Loucy (cell line): ENCODE results near the gene SPIN1.

Source experiments
- H2AFZ ChIP-seq: fragments of 200-600 bp; sonication (generic); 2 replicates; pipeline ENCODE4 v1.6.0; 2016; ENCODE audit warnings: antibody characterized with exemption, mild to moderate bottlenecking, low read length, moderate library complexity
- H3F3A ChIP-seq: fragments of 200-600 bp; 2 replicates; pipeline ENCODE4 v1.6.0; 2016; ENCODE audit warnings: antibody characterized with exemption, low read depth, mild to moderate bottlenecking
- H3K27me3 ChIP-seq: fragments of 200-600 bp; sonication (generic); 2 replicates; pipeline ENCODE4 v1.6.1; 2014; ENCODE audit warnings: low read length, mild to moderate bottlenecking; ENCODE audit not compliant: insufficient read depth, poor library complexity, severe bottlenecking
- H3K36me3 ChIP-seq: fragments of 200-600 bp; sonication (generic); 2 replicates; pipeline ENCODE4 v1.6.1; 2016; ENCODE audit warnings: low read length; ENCODE audit not compliant: insufficient read depth
- H3K4me1 ChIP-seq: fragments of 200-600 bp; sonication (generic); 2 replicates; pipeline ENCODE4 v1.5.1; 2014; ENCODE audit warnings: low read length, mild to moderate bottlenecking; ENCODE audit not compliant: insufficient read depth, poor library complexity, severe bottlenecking
- H3K4me2 ChIP-seq: fragments of 200-600 bp; sonication (generic); 2 replicates; pipeline ENCODE4 v1.6.0; 2014; ENCODE audit warnings: antibody characterized with exemption, low read length, low read depth, mild to moderate bottlenecking; ENCODE audit not compliant: poor library complexity, severe bottlenecking
- H3K4me3 ChIP-seq: fragments of 200-600 bp; sonication (generic); 2 replicates; pipeline ENCODE4 v1.5.1; 2014; ENCODE audit warnings: low read length, mild to moderate bottlenecking, mixed read lengths; ENCODE audit not compliant: poor library complexity, severe bottlenecking
- H3K79me2 ChIP-seq: fragments of 200-600 bp; sonication (generic); 2 replicates; pipeline ENCODE4 v1.6.1; 2014; ENCODE audit warnings: low read length; ENCODE audit not compliant: insufficient read depth
- H3K9ac ChIP-seq: fragments of 200-600 bp; sonication (generic); 2 replicates; pipeline ENCODE4 v1.6.0; 2014; ENCODE audit warnings: mild to moderate bottlenecking, low read depth, low read length, moderate library complexity; ENCODE audit not compliant: poor library complexity, severe bottlenecking
- H3K9me2 ChIP-seq: fragments of 200-600 bp; sonication (generic); replicated peaks from 2 replicates; pipeline ENCODE4 v1.6.1; 2016; ENCODE audit warnings: low read depth, low read length, mixed read lengths
- H3K9me3 ChIP-seq: fragments of 200-600 bp; sonication (generic); 2 replicates; pipeline ENCODE4 v1.6.1; 2014; ENCODE audit warnings: mild to moderate bottlenecking, antibody characterized with exemption, low read length, low read depth; ENCODE audit not compliant: insufficient read depth
- H4K20me1 ChIP-seq: fragments of 200-600 bp; sonication (generic); 2 replicates; pipeline ENCODE4 v1.6.0; 2014; ENCODE audit warnings: antibody characterized with exemption, low read length, mild to moderate bottlenecking; ENCODE audit not compliant: insufficient read depth, poor library complexity, severe bottlenecking
- EZH2phosphoT487 ChIP-seq: fragments of 200-600 bp; IDR thresholded peaks from 2 replicates; pipeline ENCODE4 v1.6.1; 2018; ENCODE audit warnings: antibody characterized with exemption, mild to moderate bottlenecking, moderate library complexity, borderline replicate concordance
- TF ChIP-seq, protein P1 (sequence below): fragments of 200-600 bp; sonication (generic); conservative IDR thresholded peaks from 2 replicates; pipeline ENCODE4 v1.5.1; 2014; ENCODE audit warnings: mild to moderate bottlenecking, antibody characterized with exemption, low read length

SPIN1 gene

DNA sequence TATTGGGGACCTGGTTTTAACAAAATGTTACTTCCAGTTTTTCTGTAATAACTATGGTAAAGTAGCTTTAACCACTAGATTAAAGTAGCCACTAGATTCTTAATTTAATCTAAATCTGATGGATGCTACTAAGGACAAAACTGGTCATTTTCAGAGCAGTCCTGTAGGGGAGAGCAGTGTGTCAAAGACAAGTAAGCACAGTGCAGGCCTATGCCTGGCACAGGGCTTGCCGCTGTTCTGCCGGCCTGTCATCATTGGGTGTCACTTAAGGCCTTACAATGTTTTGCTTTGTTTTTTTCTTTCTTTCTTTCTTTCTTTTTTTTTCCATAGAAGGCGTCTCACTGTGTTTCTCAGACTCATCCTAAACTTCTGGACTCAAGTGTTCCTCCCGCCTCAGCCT is 93.7 kb downstream of the SPIN1 start:
- H3K9ac ChIP-seq: no peak overlapping the region
- peaks cover 11% of the 10 kb centered on the region; the same call in 1 of the 2 replicates for H3K36me3 ChIP-seq
- no peak for TF ChIP-seq EZH2phosphoT487
- TF ChIP-seq, protein P1, sequence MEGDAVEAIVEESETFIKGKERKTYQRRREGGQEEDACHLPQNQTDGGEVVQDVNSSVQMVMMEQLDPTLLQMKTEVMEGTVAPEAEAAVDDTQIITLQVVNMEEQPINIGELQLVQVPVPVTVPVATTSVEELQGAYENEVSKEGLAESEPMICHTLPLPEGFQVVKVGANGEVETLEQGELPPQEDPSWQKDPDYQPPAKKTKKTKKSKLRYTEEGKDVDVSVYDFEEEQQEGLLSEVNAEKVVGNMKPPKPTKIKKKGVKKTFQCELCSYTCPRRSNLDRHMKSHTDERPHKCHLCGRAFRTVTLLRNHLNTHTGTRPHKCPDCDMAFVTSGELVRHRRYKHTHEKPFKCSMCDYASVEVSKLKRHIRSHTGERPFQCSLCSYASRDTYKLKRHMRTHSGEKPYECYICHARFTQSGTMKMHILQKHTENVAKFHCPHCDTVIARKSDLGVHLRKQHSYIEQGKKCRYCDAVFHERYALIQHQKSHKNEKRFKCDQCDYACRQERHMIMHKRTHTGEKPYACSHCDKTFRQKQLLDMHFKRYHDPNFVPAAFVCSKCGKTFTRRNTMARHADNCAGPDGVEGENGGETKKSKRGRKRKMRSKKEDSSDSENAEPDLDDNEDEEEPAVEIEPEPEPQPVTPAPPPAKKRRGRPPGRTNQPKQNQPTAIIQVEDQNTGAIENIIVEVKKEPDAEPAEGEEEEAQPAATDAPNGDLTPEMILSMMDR: no peak

DNA sequence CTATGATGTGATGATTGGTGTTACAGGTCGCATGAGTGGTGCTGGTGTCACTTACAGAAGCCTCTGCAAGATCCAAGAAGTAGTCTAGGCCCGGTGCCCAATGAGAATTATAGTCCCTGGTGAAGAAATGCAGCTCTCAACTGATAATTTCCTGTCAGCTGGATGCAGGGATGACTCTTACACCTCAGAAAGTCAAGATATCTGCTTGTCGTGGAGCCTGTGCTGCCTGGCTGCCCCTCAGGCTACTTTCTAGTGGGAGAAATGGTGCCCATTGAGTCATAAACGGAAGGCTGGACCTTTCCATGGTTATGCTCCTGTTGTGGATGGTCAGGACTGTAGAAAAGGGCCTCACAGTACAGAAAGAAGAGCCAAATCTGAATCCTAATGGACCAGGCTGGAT is 99.9 kb downstream of the SPIN1 start:
- Histone ChIP-seq H3K36me3 (no peaks in the 10 kb centered on the region; the same call in 1 of the 2 replicates), H3K4me3 (no peak overlapping the region), H4K20me1 (no peaks in the 10 kb centered on the region), H3K9me3 (no peaks in the 10 kb centered on the region), H3K4me1 (no peaks in the 10 kb centered on the region), H3F3A (no peaks in the 10 kb centered on the region), H2AFZ (no peak overlapping the region), H3K9ac (no peak overlapping the region), H3K9me2 (no peaks in the 10 kb centered on the region), H3K27me3 (no peaks in the 10 kb centered on the region), H3K4me2 (no peak overlapping the region), H3K79me2 (no peaks in the 10 kb centered on the region)
- TF ChIP-seq, protein P1: no peak
- TF ChIP-seq EZH2phosphoT487: no peak

More for the DNA sequence above, 93.7 kb downstream of the SPIN1 start:
- Histone ChIP-seq H3K9me3 (no peaks in the 10 kb centered on the region), H2AFZ (no peak overlapping the region), H4K20me1 (peaks cover 11% of the 10 kb centered on the region), H3K4me1 (peaks cover 11% of the 10 kb centered on the region), H3F3A (no peaks in the 10 kb centered on the region), H3K27me3 (no peaks in the 10 kb centered on the region), H3K4me2 (no peak overlapping the region), H3K9me2 (no peaks in the 10 kb centered on the region), H3K4me3 (no peak overlapping the region), H3K79me2 (no peaks in the 10 kb centered on the region)

DNA sequence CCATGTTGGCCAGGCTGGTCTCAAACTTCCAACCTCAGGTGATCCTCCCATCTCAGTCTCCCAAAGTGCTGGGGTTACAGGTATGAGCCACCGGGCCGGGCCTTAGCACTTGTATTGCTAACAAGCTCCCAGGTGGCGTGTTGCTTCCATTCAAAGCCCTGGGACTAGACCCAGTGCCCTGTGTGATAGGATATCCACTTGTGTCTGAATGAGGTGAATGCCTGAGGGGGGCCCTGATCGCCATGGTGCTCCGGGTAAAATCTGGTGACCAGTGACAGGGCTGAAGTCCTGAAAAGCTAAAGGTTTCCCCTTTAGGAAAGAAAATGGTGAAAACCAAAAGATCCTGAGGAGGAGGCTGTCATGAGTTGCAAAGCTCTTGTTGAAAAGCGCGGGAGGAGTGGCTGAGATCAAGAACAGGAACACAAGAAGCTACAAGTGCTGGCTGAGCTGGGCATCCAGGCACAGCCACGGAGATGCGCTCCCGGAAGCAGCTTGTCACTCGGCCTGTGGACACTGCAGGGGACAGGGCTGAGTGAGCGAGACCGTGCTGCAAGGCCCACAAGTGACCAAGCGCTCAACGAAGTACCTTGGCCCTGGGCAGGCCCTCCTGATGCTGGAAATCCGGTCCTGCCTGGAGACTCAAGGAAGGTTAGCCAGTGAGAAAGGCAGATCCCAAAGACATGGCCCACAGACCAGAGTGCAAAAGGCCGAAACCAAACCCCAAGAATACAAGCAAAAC is 106.9 kb downstream of the SPIN1 start:
- Histone ChIP-seq H3K9me2 (no peaks in the 10 kb centered on the region), H3K4me2 (no peak overlapping the region), H2AFZ (no peak overlapping the region), H3K27me3 (no peaks in the 10 kb centered on the region), H3K4me1 (no peaks in the 10 kb centered on the region), H3K79me2 (no peaks in the 10 kb centered on the region), H3K9me3 (no peaks in the 10 kb centered on the region), H3K9ac (no peak overlapping the region), H3K36me3 (no peaks in the 10 kb centered on the region), H3K4me3 (no peak overlapping the region), H4K20me1 (no peaks in the 10 kb centered on the region), H3F3A (no peaks in the 10 kb centered on the region)
- TF ChIP-seq EZH2phosphoT487: no peak
- TF ChIP-seq, protein P1: no peak
